Keratinocyte (primary cell): Measurements from ENCODE around the gene SEC14L2.

Source experiments
- EZH2 ChIP-seq: IDR thresholded peaks from one replicate; pipeline ENCODE4 v1.6.1; 2012; ENCODE audit warnings: inconsistent platforms, mild to moderate bottlenecking, low read length, moderate library complexity
- TF ChIP-seq, protein P1 (sequence below), 3 experiments: IDR thresholded peaks in 1 of 3; conservative IDR thresholded peaks in 1 of 3; optimal IDR thresholded peaks in 1 of 3; 2 replicates in 2 of 3; 3 replicates in 1 of 3; pipeline versions ENCODE3 to v1.5.1; 2011; ENCODE audit warnings: low read length in 3 of 3, mild to moderate bottlenecking in 3 of 3, moderate library complexity in 2 of 3, control low read depth in 1 of 3, inconsistent platforms in 1 of 3; ENCODE audit not compliant: insufficient read depth in 2 of 3; ENCODE audit errors: extremely low read depth in 1 of 3

DNA sequence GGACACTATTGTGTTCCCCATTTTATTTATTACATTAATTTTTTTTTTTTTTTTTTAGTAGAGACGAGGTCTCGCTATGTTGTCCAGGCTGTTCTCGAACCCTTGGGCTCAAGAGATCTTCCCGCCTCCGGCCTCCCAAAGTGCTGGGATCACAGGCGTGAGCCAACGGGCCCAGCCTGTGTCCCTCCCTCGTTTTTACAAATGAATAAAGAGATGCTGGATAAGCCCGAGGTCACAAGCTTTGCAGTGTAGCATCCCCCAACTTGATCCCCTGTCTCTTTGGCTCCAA lies 28.5 kb downstream of the SEC14L2 start:
- TF ChIP-seq, protein P1, sequence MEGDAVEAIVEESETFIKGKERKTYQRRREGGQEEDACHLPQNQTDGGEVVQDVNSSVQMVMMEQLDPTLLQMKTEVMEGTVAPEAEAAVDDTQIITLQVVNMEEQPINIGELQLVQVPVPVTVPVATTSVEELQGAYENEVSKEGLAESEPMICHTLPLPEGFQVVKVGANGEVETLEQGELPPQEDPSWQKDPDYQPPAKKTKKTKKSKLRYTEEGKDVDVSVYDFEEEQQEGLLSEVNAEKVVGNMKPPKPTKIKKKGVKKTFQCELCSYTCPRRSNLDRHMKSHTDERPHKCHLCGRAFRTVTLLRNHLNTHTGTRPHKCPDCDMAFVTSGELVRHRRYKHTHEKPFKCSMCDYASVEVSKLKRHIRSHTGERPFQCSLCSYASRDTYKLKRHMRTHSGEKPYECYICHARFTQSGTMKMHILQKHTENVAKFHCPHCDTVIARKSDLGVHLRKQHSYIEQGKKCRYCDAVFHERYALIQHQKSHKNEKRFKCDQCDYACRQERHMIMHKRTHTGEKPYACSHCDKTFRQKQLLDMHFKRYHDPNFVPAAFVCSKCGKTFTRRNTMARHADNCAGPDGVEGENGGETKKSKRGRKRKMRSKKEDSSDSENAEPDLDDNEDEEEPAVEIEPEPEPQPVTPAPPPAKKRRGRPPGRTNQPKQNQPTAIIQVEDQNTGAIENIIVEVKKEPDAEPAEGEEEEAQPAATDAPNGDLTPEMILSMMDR (optimal IDR thresholded peaks at IDR 0.05 in 1 of 3, IDR thresholded peaks at IDR 0.05 in 1 of 3, conservative IDR thresholded peaks at IDR 0.05 in 1 of 3; ENCODE audit: extremely low read depth in 1 of 3, insufficient read depth in 2 of 3, low read length in 3 of 3): no peak
- no peak for TF ChIP-seq EZH2
